ENCODE data around the gene PPIG. TPM values are rescaled to one million over a fixed set of nuclear protein-coding genes. Genes with fewer than 3 reads are reported as not detected.
"Not testable (repeated sequence)": the region's sequence is repeated elsewhere in the genome, so short reads cannot be mapped to it uniquely, and the experiment has no call there.

Gene PPIG
- polyA plus RNA-seq, 1 of the 3 experiments (the other 2 are of a cell fraction): 8.3 TPM

DNA sequence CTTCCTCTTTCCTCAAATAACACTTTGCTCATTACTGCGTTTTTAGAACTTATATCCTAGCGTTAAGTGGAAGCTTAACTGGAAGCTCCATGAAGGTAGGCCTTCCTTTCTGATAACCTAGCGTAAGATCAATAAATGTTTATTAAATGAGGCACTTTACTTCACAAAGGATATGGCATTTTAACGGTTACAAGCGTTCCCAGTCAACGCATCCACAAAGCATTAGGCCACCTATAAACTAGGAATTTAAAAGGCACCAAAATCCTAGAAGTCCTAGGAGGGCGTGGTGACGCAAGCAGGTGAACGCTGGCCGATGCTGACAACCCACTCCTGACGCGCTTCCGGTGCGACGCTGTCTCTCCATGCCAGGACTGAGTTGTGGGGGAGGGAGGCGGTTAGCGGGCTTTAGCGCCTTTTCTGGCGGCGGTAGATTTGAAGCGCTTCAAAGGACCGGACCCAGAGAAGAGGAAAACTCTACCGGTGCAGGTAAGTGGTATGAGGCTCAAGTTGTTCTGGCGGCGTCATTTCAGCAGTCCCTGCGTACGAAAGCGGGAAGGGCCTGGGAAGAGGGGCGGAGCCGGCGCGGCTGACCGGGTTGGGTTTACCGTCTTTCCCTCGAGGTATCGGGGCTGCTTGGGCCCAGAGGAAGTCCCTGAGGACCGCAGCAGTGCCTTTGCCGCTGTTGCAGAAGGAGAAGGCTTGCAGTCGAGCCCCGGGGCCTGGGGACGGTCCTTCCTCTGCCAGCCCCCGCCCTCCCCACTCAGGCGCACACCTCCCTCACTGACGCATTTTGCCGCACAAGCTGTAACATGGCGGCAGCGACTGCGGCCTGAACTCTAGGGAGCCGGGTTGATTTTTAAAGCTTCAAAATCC, at the start of gene PPIG (continued):
- no peak; the same call in 1 of the 2 replicates for TF ChIP-seq JUND (IDR thresholded peaks at IDR 0.05)
- peak; percentile 90 for TF ChIP-seq CHD2 (IDR thresholded peaks at IDR 0.05; ENCODE audit: low read length, partially characterized antibody)
- TF ChIP-seq RFX5 (IDR thresholded peaks at IDR 0.05; ENCODE audit: low read length): 0 out of 2 replicates have a peak, but pooled peaks have one; percentile 20
- TF ChIP-seq MEF2A (IDR thresholded peaks at IDR 0.05; ENCODE audit: borderline replicate concordance, low read depth): no peak
- no peak for TF ChIP-seq FOXM1 (IDR thresholded peaks at IDR 0.05; ENCODE audit: low read depth)
- TF ChIP-seq EZH2phosphoT487 (IDR thresholded peaks at IDR 0.05; ENCODE audit: borderline replicate concordance, low read depth): no peak
- no peak for TF ChIP-seq RAD21 (IDR thresholded peaks at IDR 0.05; ENCODE audit: low read length)
- no peak for TF ChIP-seq SMC3 (IDR thresholded peaks at IDR 0.05; ENCODE audit: low read depth, low read length)
- TF ChIP-seq, protein P1, sequence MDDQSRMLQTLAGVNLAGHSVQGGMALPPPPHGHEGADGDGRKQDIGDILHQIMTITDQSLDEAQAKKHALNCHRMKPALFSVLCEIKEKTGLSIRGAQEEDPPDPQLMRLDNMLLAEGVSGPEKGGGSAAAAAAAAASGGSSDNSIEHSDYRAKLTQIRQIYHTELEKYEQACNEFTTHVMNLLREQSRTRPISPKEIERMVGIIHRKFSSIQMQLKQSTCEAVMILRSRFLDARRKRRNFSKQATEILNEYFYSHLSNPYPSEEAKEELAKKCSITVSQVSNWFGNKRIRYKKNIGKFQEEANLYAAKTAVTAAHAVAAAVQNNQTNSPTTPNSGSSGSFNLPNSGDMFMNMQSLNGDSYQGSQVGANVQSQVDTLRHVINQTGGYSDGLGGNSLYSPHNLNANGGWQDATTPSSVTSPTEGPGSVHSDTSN (IDR thresholded peaks at IDR 0.05): peak; percentile 28; the same call in 1 of the 2 replicates
- TF ChIP-seq, protein P2, sequence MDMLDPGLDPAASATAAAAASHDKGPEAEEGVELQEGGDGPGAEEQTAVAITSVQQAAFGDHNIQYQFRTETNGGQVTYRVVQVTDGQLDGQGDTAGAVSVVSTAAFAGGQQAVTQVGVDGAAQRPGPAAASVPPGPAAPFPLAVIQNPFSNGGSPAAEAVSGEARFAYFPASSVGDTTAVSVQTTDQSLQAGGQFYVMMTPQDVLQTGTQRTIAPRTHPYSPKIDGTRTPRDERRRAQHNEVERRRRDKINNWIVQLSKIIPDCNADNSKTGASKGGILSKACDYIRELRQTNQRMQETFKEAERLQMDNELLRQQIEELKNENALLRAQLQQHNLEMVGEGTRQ (IDR thresholded peaks at IDR 0.05; ENCODE audit: borderline replicate concordance, low read depth, low read length): no peak
- TF ChIP-seq TCF12 (IDR thresholded peaks at IDR 0.05): 0 out of 2 replicates have a peak, but pooled peaks have one; percentile 8
- peak; percentile 76 for TF ChIP-seq TAF1 (IDR thresholded peaks at IDR 0.05; ENCODE audit: borderline replicate concordance, low read depth, low read length)

DNA sequence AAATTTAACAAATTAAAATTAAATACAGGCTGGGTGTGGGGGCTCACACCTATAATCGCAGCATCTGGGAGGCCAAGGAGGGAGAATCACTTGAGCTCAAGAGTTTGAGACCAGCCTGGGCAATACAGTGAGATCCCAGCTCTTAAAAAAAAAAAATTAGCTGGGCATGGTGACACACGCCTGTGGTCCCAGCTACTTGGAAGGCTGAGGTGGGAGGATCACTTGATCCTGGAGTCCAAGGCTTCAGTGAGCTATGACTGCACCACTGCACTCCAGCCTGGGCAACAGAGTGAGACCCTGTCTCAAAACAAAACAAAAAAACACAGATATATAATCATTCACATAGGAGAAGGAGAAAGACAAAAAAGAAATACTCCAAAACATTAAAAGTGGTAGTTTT, 44.7 kb upstream of the PPIG start:
- H3K79me2 ChIP-seq (ENCODE audit: insufficient read depth); POLR2A ChIA-PET; CTCF ChIA-PET; H3F3A ChIP-seq (replicated peaks; ENCODE audit: insufficient read depth); H2AFZ ChIP-seq (ENCODE audit: low read depth); DNase-seq; H3K4me2 ChIP-seq; H4K20me1 ChIP-seq (ENCODE audit: insufficient read depth); H3K9me2 ChIP-seq; H3K27me3 ChIP-seq (ENCODE audit: insufficient read depth); H3K4me3 ChIP-seq (ENCODE audit: low read depth in 2 of 2, low read length in 1 of 2); H3K4me1 ChIP-seq (ENCODE audit: control insufficient read depth in 1 of 2, insufficient read depth in 2 of 2, low read depth in 1 of 2, low read length in 1 of 2); H3K9ac ChIP-seq; H3K27ac ChIP-seq (ENCODE audit: low read depth in 2 of 2, low read length in 1 of 2); H3K9me3 ChIP-seq: not testable (repeated sequence)
- peaks cover 12 to 41% of the 10 kb centered on the region in 2 experiments for H3K36me3 ChIP-seq (replicated peaks in 1 of 2; ENCODE audit: control insufficient read depth in 1 of 2, insufficient read depth in 2 of 2, low read length in 1 of 2)
- WGBS (ENCODE audit: low lambda C conversion rate): 90% methylated on average over 2 of the region's 2 CpGs

DNA sequence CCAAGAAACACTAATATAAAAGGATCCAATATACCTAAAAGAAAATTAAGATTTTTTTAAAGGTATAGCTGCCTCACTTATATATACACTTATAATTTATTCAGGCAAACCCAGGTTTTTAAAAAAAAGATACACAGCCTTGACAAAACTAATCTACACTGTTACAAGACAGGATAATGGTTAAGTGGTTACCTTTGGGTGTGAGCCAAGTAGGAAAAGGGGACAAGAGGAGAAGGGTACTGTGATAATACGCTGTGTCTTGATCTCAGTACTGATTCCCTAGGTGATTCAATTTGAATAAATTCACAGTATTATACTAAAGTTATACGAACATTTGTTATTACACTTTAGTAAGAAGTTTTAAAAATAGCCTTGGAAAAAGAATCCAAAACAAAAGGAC, 44.0 kb upstream of the PPIG start:
- no peaks in the 10 kb centered on the region for H3K9me3 ChIP-seq
- H3K4me3 ChIP-seq (ENCODE audit: low read depth in 2 of 2, low read length in 1 of 2): no peak overlapping the region
- H4K20me1 ChIP-seq (ENCODE audit: insufficient read depth): no peaks in the 10 kb centered on the region
- TF ChIP-seq FOXJ3 (CRISPR knock-in tag; IDR thresholded peaks at IDR 0.05): no peak
- TF ChIP-seq, protein P3, sequence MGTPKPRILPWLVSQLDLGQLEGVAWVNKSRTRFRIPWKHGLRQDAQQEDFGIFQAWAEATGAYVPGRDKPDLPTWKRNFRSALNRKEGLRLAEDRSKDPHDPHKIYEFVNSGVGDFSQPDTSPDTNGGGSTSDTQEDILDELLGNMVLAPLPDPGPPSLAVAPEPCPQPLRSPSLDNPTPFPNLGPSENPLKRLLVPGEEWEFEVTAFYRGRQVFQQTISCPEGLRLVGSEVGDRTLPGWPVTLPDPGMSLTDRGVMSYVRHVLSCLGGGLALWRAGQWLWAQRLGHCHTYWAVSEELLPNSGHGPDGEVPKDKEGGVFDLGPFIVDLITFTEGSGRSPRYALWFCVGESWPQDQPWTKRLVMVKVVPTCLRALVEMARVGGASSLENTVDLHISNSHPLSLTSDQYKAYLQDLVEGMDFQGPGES (IDR thresholded peaks at IDR 0.05; ENCODE audit: low read depth, low read length): no peak
- TF ChIP-seq MXI1 (IDR thresholded peaks at IDR 0.05; ENCODE audit: low read depth, low read length): no peak
- TF ChIP-seq ELF1 (IDR thresholded peaks at IDR 0.05): no peak
- no peak for TF ChIP-seq YY1 (IDR thresholded peaks at IDR 0.05; ENCODE audit: low read depth)
- no peak for TF ChIP-seq SIN3A (IDR thresholded peaks at IDR 0.05; ENCODE audit: borderline replicate concordance, low read depth, low read length)
- no peaks in the 10 kb centered on the region for H3F3A ChIP-seq (replicated peaks; ENCODE audit: insufficient read depth)
- 88% methylated on average over 2 of the region's 2 CpGs for WGBS (ENCODE audit: low lambda C conversion rate)
- H3K27ac ChIP-seq (ENCODE audit: low read depth in 2 of 2, low read length in 1 of 2): no peak overlapping the region
- H2AFZ ChIP-seq (ENCODE audit: low read depth): no peak overlapping the region
- H3K27me3 ChIP-seq (ENCODE audit: insufficient read depth): no peaks in the 10 kb centered on the region
- POLR2A ChIA-PET: no interaction called here
- no peak overlapping the region for H3K9ac ChIP-seq
- H3K79me2 ChIP-seq (ENCODE audit: insufficient read depth): no peaks in the 10 kb centered on the region
- H3K9me2 ChIP-seq: no peaks in the 10 kb centered on the region
- peaks cover 14 to 46% of the 10 kb centered on the region in 2 experiments for H3K36me3 ChIP-seq (replicated peaks in 1 of 2; ENCODE audit: control insufficient read depth in 1 of 2, insufficient read depth in 2 of 2, low read length in 1 of 2)
- H3K4me2 ChIP-seq: no peak overlapping the region
- no peak for DNase-seq
- CTCF ChIA-PET: no interaction called here
- H3K4me1 ChIP-seq (ENCODE audit: control insufficient read depth in 1 of 2, insufficient read depth in 2 of 2, low read depth in 1 of 2, low read length in 1 of 2): no peaks in the 10 kb centered on the region; a peak in 1 of 4 replicates
